Posterior vena cava (tissue), 2 donors: ENCODE results near the gene CCDC174. TPM values are rescaled to one million over a fixed set of nuclear protein-coding genes. Genes with fewer than 3 reads are reported as not detected.

Experiments
- DNase-seq: peaks from one replicate; pipeline ENCODE4 v3.0.0-alpha.2; 2020; ENCODE audit warnings: low spot score
- intact Hi-C, 2 donors: fragments of 100-400 bp; cut with DNase I; formaldehyde crosslinking; loops; one replicate each; pipeline versions ENCODE4 v1.14.1 to v1.14.2; 2022 to 2023
- total RNA-seq, 2 donors: library from RNA; stranded (reverse); fragmentation: NEBNext Ultra II Directional; extraction: Animal tissue kit (Norgen Biotek cat#: 25700); gene quantifications; one replicate each; pipeline ENCODE4 v1.2.1, GENCODE V29; 2021
- donor health status: DM: yes; HTN: yes; CAD: no.
- donor health status: DM: yes; HTN: yes; CAD: no.

Gene CCDC174
- total RNA-seq, 2 donors from 2014 or later: 15.6 to 19.0 TPM

DNA sequence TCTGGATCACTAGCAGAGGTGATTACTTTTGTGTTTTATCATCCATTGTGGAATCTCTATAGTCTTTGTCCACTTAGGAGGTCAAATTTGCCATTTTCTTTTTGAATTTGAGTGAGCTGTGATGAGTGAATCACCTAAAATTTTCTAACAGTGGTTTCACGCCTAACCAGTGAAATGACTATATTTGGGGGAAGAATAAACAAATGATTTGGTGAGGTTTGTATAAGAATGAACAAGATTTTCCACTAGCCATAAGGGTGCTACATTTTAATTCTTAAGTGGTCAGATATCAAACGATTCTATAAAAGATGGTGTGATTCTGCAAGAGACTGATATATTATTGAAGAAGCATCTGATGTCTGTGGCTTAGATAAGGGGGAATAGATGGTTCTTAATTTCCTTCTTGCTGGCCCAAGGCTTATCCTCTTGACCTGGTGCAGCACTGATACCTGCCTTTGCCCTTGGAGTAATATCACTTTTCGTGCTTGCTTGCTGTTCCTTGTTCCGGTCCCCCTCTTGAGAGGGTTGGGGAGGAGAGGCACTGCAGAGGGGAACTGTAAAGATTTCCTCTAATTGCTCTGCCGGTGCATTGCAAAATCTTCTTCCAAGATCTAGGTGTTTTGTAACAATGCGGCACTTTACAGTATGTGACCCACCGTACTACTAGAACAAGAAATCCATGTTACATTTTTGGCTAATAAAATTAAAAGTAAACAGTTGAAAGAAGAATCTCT is 37.9 kb downstream of the CCDC174 start:
- no peak for DNase-seq

DNA sequence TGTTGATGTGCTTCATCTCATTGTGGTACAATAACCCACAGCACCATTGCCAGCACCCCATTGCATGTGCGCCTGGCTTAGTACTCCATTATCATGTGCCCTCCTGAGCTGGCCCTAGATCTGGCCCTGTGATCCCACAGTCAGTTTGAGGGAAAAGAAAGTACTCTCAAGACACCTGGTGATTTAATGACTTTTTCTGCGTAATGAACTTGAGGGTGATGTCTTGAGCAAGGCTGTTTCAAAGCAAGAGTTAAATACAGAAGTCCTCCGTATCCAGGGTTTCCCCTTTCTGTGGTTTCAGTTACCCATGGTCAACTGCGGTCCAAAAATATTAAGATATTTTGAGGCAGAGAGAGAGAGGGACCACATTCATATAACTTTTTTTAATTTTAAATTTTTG is 39.7 kb downstream of the CCDC174 start:
- intact Hi-C loops: no loop called here
- no peak for DNase-seq

More for the DNA sequence above, 37.9 kb downstream of the CCDC174 start:
- intact Hi-C loops: no loop called here

DNA sequence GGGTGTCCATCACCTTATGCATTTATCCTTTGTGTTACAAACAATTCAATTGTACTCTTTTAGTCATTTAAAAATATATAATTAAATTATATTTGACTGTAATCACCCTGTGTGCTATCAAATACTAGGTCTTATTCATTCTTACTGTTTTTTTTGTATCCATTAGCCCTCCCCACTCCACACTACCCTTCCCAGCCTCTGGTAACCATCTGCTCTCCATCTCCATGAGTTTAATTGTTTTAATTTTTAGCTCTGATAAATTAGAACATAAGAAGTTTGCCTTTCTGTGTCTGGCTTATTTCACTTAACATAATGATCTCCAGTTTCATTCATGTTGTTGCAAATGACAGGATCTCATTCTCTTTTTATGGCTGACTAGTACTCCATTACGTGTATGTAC is 40.2 kb downstream of the CCDC174 start:
- no peak for DNase-seq
- intact Hi-C loops: no loop called here

DNA sequence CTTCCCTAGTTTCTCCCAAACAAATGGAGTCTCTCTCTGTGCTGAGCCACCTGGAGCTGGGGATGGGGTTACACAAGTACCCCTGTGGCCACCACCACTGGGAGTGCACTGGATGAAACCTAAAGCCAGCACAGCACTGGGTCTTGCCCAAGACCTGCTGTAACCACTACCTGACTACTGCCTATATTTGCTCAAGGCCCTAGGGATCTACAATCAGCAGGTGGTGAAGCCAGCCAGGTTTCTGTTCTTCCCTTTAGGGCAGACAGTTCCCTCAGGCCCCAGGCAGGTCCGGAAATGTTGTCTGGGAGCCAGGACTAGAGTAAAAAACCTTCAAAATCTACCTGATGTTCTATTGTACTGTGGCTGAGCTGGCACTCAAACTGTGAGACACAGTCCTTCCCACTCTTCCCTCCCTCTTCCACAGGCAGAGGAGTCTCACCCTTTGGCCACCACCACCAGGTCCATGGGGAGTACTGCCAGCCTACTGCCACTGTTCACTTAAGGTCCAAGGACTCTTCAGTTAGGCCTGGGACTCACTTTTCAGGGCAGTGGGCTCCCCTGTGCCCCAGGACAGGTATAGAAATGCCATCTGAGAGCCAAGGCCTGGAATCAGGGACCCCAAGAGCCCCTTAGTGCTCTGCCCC is 47.2 kb downstream of the CCDC174 start:
- intact Hi-C loops: no loop called here
- no peak for DNase-seq

DNA sequence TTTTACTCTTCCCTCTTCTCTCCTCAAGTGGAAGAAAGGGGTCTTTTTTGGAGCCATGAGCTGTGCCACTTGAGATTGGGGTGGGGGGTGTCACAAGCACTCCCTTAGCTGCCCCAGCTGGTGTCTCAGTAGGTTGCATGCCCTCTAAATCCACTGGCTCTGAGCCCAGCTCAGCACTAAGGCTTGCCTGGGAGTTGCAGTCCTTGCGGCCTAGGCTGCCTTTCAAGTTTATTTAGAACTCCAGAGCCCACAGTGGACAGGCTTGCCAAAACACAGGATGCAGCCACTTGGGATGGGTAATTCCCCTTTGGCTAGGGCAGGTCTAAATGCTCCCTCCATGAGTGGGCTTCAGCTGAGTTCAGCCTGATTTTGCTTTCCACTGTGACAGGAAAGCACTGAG is 48.1 kb downstream of the CCDC174 start:
- intact Hi-C loops: no loop called here
- no peak for DNase-seq

DNA sequence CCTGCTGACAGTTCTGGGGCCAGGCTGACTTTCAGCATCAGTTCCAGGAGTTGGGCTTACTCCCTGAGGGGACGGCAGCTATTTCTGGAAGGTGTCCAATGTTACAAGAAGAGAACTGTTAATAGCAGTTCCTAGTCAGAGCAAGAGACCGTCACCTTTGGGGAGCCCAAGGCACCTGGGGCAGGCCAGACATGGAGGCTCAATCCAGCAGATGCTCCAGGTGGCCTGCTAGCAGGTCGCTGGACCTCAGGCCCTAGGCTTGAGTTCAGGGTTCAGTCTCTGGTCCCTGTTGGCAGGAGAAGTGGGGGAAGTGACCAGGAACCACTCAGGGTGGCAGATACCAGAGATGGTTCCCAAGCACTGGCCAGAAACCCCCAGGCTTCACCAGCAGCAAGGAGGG is 49.3 kb downstream of the CCDC174 start:
- DNase-seq: no peak
- intact Hi-C loops: no loop called here

DNA sequence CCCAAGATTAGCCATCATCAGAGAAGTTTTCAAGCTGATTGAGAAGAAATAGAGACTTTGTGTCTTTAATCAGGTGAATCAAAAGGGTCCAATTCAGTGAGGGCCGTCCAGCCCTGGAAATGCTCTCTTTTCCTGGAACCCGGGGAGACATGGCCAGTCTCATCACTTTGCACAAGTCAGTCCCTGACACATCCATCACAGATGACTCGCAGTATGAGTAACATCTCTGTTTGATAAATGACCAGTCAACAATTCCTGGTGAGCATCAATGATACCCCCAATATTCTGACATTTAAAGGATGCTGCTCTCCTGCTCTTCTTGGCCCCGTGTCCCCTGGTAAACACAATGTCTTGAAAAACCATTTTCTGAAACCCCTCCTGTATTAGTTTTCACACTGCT is 50.1 kb downstream of the CCDC174 start:
- intact Hi-C loops: no loop called here

DNA sequence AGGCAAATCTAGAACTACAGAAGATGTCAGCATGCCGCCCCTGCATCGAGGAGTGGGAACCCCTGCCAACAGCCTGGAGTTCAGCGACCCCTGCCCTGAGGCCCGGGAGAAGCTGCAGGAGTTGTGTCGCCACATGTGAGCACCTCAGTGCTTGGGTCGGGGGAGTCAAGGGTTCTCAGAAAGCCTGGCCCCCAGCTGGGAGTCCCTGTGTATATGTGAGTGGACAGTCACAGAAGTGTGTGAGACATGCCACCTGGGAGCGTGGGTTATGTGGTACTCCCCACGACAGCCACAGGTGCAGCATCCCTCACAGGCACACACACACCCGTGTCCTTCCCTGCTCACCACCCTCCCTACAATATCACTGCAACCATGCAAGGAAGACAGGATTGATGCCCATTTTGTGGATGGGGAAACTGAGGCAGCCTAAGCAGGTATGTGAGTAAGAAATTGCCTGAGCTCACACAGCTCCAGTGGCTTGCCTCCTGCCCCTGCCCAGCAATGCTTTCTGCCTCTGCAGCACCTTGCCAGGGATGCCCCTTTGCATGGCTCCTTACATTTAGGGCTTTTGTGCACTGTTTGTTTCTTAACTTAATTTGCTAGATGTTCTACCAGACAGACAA is 51.7 kb downstream of the CCDC174 start:
- intact Hi-C loops: no loop called here
- DNase-seq: no peak

More for the DNA sequence above, 50.1 kb downstream of the CCDC174 start:
- no peak for DNase-seq

DNA sequence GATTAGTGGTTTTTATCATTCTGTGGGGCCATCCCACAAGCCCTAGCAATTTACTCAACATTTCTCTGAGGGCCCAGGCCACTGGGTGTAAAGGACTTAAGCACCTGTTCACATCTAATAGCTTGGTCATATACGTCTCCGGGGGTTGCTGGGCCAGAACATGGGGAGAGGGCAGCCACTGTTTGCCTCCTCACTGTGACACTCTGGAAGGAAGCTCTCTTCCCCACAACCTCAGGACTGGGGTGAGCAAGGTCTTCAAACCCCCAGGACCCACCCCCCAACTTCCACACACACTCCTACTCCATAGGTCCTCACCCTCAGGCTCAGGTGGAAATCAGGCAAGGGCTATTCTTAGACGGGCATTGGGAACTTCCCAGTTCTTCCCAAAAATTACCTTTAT is 52.2 kb downstream of the CCDC174 start:
- DNase-seq: no peak
- intact Hi-C loops: no loop called here

DNA sequence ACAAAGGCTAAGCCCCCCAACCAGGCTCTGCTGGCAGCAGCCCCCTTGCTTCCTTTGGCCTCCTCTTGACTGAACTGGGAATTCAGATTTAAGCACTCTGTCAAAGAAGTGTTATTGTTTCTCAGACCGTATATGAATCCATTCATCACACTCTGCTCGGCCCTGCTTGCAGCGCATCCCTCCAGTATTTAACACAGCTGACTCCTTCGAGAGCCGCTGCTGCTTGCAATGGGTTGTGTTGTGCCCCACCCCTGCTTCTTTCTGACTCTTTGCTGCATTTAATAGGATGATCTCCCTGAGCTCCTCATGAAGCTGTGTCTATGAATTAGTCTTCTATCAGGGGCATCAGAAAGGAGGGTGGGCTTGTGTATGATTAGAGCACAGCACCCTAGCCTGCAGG is 54.5 kb downstream of the CCDC174 start:
- intact Hi-C loops: no loop called here
- no peak for DNase-seq

DNA sequence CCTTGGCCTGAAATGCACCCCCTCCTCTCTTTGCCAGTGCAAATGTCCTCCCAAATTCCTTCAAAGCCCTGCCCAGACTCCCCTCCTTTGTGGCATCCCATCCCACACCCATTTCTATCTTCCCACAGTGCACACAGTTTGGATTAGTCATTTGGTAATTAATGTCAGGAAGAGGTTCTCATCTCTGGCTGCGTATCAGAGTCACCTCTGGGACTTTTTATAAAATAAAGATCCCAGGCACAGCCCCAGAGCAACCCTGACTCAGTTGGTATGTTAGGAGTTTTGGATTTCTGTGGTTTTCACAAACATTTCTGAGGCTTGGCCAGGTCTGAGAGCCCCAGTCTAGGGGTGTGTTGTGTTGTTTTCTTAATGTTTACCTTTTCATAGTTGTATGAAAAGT is 65.0 kb downstream of the CCDC174 start:
- no peak for DNase-seq
- intact Hi-C loops: no loop called here

DNA sequence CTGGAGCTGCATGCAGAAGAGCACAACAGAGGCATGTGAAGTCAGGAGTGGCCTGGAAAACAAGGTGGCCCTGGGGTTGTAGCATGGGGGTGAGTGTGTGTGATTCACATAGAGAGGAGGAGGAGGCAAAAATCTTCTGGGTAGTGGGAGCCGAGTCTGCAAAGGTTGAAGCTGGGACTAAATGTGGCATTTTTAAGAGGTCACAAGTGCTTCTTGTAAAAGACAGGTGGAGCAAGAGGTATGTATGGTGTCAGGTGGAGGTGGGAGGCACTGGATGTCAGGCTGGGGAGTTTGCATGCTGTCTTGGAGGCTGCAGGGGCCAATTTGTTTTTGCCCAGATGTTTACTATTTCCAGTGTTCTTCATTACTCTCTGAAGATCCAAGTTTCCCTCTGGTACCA is 65.7 kb downstream of the CCDC174 start:
- no peak for DNase-seq

DNA sequence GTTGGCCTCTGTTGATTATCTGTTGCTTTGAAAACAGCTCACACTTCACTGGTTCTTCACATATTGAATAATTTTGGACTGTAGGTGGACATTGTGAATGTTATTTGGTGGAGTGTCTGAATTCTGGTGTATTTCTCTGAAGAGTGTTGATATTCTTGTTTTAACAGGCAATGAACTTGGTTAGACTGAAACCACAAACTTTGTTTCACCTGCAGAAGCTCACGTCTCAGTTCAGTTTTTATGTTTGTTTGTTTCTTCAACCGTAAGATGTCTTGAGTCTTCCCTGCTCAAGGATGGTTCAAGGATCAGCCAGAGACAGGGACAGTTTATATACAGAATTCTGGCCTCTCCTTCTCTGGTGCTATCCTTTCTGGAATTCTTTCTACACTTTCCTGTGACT is 67.0 kb downstream of the CCDC174 start:
- no peak for DNase-seq
- intact Hi-C loops: no loop called here

More for the DNA sequence above, 65.7 kb downstream of the CCDC174 start:
- intact Hi-C loops: no loop called here

DNA sequence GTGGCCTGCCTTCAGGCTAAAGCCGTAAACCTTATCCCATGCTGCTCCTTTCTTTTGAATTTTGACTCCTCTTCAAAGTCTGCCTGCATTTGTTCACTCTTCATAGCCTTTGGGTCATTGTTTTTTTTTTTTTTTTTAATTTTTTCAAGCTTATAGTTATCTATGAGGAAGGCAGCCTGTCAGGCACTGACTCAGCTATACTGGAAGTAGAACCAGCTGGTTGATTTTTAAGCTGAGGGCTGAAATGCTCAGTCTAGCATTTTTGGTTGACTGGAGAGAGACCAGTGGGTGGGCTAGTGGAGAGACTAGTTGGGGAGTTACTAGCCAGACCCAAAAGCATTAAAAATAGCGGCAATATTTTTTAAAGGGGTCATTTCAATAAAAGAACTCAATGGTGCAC is 67.4 kb downstream of the CCDC174 start:
- intact Hi-C loops: no loop called here
- DNase-seq: no peak

DNA sequence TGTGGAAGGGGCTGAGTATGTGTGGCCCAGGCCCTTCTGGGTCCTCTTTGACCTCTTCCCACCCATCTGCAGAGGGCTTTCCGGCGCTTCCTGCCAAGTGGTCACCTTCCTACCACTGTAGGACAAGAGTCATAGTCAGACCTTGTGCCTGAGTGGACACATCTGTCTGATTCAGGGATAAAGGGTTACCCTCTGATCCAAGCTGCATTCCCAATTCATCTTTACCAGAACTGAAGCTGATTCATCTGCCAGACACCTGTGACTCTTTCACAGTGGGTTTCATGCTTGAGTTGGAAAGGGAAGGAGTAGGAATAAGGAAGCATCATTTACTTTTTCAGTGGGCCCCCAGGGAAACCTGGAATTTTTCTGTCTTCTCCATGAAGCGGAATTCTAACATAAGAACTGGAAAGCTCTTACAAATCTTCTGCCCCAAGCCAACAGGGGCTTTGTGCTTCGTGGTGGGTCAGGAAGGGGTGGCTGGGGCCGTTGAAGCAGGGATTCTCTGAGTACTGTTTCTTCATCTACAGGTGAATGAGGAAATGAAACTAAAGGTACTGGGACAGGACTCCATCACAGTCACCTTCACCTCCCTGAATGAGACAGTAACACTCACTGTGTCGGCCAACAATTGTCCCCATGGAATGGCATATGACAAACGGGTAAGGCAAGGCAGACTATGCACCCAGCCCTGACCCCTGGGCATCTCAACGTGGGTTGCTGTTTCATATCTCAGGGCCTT is 69.7 kb downstream of the CCDC174 start:
- intact Hi-C loops: no loop called here

More for the DNA sequence above, 69.7 kb downstream of the CCDC174 start:
- no peak for DNase-seq

Other genes starting within 250 kb of the CCDC174 start
- 10 to 100 TPM; 13.3 to 23.6 TPM for gene SLC6A6, start 249.2 kb upstream of the CCDC174 start, total RNA-seq
- gene GRIP2, start 111.4 kb upstream of the CCDC174 start, total RNA-seq: 1 to 10 TPM; 3.7 to 3.9 TPM
- gene C3orf20, start 23.4 kb downstream of the CCDC174 start, total RNA-seq: under 1 TPM in 1 of 2 donors, not detected in 1; 0.10 TPM
- gene FGD5, start 167.2 kb downstream of the CCDC174 start, total RNA-seq: 10 to 100 TPM; 34.7 to 35.4 TPM